Measurements from ENCODE around the gene PHF13.

PHF13 gene

DNA sequence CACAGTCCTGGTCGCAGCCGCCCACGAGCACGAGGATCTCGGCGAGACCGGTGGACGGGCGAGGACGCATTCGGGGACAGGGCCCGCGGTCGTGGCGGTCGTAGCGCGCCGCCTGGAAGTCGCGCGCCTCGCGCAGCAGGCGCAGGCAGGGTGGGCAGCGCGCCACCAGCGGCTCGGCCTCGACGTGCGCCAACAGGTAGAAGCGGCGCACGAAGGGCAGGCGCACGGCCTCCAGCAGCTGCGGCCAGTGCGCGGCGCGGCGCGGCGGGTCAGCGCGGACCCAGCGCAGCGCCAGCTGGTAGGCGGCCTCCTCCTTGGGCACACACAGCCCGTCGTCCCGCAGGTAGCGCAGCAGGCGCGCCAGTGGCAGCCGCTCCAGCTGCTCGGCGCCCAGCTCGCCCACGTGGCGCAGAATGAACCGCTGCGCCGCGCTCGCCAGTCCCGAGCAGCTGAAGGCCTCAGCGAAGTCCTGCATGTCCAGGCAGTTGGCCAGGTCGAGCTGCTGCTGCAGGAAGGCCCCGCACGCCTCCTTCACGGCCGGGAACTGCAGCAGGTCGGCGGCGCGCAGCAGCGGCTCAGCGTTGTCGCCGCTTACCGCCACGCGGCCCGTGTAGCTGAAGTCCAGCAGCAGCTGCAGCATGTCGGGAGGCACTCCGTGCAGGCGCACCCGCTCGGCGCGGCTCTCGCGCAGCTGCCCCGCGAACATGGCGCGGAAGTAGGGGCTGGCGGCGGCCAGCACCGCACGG, 11.4 kb upstream of the PHF13 start:
- DNase-seq (ENCODE audit: low read depth in 2 of 2), result no peak

DNA sequence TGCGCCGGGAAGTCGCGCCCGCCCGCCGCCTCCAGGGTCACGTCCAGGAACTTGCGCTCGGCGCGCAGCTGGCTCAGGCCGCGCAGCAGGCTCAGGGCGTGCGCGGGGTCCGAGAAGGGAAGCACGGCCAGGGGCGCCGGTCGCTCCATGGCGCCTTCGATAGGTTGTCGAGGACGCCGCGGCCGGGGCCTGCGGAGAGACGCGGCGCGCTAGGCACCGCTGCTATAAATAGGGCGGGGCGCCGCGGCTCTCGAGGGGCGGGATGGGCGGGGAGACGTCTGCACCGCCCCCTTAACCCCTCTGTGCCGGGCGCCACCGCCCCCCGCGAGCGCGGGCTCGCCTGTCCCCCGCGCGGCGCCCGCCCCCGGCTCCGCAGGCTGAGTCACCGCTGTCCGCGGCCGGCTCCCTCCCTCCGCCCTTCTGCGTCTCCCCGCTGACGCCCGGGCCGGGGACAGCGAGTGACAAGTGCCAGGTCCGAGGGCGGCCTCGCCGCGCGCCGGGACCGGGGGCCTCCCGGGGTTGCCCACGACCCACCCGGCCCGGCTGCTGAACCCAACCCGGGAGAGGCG, 10.8 kb upstream of the PHF13 start, which contains the start of gene KLHL21:
Gene KLHL21 (minus strand): TSS at position 201 of the 569 bp plus-strand sequence. CDS start 52 bp downstream, at position 149.
- peak; percentile 80 to 85 for DNase-seq (ENCODE audit: low read depth in 2 of 2)

DNA sequence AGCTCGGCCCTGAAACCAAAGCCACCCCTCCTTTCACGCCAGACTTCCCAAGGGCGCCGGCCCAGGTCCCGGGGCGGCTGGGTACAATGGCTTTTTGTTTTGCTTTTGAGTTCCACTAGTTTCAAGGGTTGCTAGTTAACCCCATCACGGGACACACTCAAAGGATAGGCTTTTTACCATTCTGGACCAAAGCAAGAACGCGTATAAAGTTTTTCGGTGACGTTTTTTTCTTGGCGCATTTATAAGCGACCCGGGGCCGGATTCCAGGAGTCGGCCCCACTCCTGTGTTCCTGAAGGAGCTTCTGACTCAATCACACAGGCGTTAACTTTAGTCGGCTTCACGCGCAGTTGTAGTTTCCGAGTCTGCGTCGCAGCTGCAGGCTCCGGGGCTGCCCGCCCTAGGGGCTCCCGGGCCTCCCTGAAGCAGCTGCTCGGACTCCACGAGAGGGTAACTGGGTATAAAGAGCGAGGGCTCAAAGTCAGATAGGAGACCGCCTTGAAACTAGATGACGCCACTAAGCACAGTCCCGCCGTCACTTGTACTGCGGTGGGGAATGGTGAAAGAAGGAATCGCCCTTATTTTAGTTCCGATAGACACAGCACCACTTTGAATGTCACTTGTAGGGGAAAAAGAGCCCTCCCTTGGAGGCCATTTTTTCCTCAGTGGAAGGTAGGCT, 10.2 kb upstream of the PHF13 start:
- DNase-seq (ENCODE audit: low read depth in 2 of 2), result peak in 1 of 2 donors; percentile 42

DNA sequence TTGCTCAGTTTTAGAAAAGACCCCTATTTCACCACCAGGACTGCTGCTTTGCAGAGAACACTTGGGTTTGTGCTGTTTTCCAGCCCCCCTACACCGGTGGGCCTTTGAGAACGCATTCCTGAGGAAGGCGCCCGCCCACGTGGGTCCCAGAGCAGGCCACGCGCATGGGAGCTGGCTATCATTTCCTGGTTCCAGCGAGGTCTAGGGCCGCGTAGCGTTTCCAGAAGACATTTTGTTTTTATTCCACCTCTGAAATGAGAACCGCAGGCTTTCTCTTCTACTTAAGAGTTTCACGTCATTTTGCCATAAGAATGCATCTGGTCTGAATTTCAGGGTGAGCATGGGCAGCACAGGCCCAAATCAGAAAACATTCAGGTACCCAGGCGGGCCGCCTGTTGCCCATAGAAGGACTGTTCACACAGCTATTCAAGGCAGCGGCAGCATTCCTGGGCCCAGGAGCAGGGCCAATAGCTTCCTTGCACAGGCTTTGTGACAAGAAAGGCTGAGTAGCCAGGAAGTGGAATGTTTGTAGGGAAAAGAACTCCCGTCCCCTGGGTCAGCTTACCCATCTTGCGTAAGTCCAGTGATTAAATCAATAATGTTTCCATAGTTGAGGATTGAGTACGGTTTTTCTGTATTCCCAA, 9.5 kb upstream of the PHF13 start:
- DNase-seq (ENCODE audit: low read depth in 2 of 2), result no peak

DNA sequence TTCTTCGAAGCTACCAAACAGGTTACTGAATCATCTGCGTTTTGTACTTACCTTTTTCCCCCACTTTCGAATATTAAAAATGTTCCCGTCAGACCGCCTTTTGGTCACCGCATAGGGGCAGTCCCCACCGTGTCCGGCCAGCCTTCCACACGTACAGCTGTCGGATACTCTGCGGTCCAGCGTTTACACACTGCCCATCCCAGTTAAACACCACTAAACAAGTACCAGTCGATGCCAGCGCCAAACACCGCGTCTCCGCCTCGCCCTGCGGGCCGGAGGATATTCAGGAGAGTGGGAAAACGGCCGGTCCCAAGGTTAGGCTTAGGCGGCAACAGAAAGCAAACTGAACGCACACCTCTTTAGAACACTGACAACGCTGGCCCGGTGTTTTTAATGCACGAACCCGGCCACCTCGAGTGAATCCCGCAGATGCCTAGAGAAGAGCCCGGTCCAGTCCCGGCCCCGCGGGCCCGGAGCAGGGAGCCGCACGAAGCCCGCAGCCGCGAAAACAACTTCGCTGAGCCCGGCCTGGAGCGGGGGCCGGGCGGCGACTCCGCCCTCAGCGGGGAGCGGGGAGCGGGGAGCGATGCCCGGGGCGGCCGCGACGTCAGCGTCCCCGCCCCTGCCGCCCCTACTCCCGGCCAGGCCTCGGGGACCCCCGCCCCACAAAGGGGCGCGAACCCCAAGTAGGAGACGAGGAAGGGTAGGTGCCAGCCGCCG, 730 bp upstream of the PHF13 start:
- no peak for DNase-seq (ENCODE audit: low read depth in 2 of 2)

DNA sequence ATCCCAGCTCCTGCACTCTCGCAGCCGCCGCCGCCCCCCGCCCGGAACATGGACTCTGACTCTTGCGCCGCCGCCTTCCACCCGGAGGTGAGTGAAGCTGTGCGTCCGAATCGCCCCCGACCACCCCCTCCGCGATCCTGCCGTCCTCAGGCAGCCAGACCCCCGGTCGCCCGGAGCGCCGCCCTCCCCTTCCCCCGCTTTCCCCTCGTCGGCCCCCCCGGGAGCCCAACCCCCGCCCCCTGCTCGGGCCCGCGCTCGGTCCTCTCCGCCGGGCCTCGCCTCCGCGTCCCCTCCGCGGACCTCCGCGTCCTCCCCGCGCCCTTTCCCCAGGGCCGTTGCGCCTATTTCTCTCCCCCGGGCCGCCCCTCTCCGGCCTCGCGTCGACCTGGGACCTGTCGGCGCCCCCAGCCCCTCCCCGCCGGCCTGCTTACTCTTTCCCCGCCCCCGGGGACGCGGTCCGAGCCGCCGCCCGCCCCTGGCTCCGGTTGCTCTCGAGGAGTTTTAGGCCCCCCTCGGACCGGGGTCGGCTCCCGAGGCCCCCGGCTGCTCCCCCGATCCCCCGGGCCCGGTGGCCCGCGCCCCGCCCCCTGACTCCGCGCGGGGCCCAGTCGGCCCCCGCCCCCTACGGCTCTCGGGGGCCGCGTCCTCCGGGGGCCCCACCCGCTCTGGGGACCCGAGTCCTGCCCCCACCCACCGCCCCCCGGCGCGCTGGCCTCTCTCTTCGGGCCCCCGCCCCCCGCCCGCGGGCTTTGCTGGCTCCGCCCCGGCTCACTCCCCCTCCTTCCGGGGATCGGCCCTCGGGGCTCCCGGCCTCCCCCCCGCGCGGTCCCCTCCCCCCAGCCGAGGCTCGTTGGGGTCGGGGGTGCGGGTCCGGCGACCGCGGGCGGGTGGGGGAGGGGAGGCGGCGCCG, 743 bp downstream of the PHF13 start:
- peak in 1 of 2 donors; percentile 64 for DNase-seq (ENCODE audit: low read depth in 2 of 2)

DNA sequence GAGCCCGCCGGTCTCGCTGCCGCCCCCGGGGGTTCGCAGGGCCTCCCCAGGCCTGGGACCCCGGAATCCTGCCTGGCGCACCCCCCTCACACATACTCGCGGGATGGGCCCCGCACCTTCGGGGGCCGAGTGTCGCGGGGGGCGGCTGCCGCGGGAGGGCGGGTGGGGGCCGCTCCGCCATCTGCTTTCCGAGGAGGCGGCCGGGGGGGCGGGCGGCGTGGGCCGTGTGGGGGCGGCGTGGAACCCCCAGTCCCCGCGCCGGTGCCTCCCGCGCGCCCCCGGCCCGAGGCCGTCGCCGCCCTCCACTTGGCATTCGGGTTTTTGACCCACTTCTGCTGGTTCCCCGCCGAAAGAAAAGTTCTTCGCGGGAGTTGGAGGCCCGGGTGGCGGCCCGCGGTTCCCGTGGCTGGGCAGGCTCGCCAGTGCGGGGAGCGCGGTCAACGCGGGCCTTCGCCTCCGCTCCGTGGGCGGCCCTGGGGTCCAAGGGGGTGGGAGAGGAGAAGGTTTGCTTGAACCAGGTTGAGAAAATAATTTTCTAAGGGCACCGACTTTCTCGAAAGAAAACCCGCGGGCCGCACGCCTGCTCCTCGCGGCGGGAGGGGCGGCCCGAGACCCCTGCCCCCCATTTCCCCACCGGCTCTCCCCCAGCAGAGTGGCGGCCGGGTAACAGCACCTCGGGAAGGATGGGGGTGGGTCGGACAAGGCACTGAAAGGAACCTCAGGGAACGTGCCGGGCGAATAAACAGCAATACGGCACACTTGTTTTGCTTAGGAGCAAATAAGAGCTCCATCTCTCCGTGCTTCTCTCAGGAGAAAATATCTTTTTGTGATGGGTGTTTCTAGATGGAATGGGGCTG, 1.6 kb downstream of the PHF13 start:
- no peak for DNase-seq (ENCODE audit: low read depth in 2 of 2)

DNA sequence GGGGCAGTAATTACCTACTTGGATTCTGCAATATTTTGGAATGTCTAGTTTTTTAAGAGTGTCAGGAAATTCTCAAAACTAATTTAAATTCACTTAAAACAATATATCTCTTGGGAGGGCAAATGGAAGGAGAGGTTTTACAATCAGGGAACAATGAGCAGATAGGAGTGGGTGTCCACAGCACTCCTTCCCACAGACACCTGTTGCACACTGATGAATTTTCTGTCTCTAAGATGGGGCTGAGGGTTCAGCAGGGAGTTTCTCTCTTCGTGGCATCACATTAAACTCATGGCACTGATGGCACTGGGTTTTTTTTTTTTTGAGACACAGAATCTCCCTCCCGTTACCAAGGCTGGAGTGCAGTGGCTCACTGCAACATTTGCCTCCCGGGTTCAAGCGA, 5.5 kb downstream of the PHF13 start:
- no peak for DNase-seq (ENCODE audit: low read depth in 2 of 2)

DNA sequence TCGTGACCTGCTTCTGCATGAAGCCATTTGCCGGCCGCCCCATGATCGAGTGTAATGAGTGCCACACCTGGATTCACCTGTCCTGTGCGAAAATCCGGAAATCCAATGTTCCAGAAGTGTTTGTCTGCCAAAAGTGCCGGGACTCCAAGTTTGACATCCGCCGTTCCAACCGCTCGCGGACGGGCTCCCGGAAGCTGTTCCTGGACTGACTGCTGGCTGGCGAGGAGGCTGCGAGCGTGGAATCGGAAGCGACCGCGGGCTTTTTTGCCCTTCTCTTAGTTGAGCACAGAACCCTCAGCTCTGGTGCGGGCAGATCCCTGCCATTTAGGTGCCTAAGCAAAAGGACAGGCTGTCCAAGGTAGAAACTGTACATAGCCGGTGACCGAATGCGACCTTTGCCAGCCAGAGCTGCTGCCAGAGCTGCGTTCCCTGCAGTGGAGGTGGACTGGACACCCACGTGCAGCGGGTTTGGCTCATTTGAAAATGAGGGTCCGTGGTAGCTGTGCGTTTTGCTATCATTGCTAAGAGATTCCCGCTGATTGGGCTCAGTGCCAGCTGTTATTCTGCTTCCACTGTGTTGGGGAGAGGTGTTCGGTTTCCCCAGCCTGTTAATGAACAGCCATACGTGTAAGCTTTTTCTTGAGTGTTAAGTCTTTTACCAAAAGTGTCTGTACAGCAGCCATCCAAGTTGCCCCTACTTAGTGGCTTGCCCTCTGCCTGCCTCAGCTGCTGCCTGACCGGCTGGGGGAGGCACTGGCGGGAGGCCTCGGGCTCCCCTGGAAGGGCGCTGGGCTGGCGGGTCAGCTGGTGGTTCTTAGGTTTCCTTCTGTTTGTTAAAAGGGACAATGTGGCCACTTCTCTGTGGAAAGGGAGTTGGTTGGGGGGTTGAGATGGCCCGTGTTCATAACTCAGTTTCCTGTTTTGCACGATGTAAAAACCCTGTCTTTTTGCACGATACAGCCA, 8.2 kb downstream of the PHF13 start:
- no peak for DNase-seq (ENCODE audit: low read depth in 2 of 2)

DNA sequence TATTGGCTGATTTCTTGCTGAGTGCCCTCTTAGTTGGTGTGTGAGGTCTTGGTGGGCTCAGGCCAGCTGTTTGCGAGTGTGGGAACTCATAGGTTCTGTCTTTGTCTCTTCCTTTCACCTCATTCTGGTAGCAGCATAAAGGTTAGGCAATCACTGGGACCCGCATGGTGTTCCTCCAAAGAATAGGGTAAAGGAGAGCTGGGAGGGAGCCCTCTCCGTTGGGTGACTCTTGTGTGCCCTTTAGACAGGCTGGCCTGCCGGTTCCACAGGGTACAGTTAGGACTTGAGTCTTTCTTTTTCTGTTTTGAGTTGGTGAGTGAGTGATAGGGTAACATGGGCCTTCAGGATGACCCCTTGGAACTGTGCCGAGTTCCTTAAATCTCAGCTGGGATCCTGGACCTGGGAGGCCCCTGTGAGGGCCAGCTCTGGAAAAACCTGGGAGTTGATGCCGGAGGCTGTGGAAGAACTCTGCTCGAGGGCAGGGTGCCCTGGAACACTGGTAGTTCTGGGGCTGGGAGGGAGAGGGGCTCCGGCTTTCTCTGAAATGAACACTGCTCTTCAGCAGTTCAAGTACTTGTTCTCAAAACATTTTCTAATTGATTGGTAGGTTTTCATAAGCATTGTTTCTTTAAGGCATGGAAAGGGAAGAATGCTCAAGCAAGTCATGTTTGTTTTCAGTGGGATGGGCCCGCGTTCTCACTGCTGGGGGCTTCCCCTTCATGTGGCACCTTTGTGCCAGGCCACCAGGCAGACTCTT, 9.0 kb downstream of the PHF13 start:
- no peak for DNase-seq (ENCODE audit: low read depth in 2 of 2)

DNA sequence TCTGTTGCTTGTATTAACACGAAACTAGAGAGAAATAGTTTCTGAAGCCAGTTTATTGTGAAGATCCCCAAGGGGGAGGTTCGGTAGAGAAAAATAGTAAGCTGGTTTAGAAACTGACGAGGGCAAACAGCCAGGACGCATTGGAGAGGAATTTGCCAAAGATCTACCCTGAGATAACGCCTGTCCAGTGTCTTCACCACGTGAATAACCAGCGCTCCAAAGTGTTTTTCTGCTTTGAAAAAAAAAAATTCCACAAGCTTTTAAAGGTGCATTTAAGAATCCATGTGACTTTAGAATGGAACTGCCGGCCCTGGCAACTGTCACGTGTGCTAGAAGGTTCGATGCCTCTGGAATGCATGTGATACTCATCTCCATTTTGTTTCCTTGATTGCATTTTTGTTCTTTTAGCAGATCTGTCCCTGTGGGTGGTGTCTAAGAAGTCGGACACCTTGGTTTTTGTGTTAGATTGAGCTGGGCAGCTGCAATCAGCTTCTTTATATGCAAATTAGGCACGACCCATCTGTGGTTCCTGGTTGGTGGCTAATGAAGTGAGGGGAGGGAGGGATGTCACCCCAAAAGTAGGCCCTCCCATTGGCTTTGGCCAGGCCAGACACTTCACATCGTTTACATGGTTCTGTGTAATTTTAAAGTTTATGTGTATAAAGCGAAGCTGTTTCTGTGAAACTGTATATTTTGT, 9.9 kb downstream of the PHF13 start:
- DNase-seq (ENCODE audit: low read depth in 2 of 2), result no peak

DNA sequence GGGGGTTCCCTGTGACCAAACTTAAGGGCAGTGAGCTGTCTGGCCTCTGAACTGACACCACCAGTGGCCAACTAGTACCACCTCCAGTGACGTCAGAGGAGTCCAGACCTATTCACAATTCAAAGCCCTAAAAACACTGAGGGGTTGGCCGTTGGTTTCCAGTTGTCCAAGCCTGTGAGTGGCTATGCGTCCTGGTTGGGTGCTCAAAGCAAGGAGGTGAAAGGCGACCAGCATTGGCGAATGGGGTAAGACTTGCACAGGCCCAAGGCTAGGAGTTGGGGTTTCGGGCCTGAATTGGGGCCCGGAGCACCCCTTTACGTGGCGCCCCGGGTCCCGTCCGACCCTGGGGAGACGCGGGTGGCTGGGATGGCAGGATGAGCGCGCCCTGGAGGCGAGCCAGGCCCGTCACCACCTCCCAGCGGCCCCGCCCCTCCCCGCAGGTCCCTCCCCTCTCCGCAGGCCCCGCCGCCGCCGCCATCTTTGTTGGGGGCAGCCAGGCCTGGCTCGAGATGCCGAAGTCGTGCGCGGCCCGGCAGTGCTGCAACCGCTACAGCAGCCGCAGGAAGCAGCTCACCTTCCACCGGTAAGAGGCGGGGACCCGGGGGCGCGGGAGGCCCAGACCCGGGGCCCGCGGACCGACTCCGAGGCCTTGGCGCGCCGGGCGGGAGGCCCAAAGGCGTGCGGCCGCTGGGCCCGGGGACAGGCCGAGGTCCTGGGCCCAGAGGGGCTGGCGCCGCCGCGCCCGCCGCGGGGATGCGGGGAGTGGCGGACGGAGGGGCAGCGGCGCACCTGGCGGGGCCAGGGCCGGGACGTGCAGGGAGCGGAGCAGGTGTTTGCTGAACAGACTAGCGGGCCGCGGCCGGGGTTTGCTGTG, 11.4 kb downstream of the PHF13 start, which contains the start of gene THAP3:
Gene THAP3 (plus strand): TSS at position 159 of the 874 bp plus-strand sequence. CDS start 351 bp downstream, at position 510.
- DNase-seq (ENCODE audit: low read depth in 2 of 2), result peak; percentile 84 to 92

DNA sequence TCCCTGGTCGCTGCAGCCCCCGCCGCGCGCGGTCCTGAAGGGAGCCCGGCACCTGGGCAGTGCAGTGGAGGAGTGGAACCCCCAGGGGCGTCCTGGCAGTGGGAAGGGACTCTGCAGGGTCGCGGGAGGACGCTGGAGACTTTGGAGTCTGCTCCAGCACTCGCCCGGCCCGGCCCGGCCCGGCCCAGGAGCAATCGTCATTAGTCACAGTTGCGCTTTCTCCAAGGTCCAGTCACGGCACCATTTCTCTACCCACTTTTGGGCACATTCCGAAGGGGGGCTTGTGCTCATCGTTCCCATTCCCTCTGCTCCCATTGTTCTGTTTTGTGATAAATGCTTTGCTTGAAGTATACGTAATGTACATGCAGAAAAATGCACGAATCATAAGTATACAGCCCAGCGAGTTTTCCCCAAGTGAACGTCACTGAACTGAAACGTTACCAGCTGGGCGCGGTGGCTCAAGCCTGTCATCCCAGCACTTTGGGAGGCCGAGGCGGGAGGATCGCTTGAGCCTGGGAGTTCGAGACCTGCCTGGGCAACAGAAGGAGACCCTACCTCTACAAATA, 12.1 kb downstream of the PHF13 start:
- no peak for DNase-seq (ENCODE audit: low read depth in 2 of 2)

DNA sequence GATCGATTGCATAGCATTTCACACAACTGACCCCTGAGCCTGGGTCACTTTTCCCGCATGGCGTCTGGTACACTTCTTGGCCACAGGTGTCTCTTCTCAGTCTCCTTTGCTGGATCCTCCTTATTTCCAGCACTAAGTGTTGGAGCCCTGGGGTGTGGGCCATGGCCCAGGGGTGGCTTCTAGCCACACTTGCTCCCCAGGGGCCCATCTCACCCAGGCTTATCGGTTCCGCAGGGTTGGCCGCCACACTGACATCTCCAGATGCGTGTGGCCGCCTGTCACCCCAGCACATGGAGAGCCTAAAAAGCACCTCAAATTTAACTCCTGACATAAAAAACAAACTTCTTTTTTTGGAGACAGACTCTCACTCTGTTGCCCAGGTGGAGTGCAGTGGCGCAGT, 13.5 kb downstream of the PHF13 start:
- DNase-seq (ENCODE audit: low read depth in 2 of 2), result no peak

DNA sequence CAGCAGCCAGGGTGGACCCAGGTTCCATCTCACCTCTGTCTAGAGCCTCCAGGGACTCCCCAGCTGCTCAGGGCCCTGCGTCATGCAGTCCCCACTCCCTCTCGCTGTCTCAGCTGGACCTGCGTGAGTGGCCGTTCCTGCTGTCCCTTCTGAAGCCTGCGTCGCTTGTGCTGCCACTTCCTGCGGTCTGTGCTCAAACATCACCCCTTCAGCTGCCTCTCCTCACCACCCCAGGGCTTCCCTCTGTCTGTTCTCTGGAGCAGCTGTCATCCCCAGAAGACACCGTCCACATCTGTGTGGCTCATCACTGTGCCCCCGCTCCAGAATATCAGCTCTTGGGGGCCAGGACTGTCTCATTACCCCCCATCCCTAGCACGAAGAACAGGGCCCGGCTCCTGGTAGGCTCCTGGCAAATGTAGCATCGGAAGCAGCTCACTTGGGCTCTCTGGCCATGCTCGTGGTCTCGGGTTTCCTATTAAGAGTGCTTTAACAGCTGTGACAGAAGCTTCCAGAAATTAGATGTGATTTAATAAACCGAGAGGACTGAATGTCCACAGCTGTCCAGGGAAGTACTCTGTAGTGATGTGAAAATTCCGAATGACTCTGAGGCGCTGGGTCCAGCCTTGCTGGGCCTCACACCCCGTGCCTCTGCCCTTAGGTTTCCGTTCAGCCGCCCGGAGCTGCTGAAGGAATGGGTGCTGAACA, 14.5 kb downstream of the PHF13 start:
- no peak for DNase-seq (ENCODE audit: low read depth in 2 of 2)

All from stimulated activated CD4-positive, alpha-beta T cell treated with anti-CD3 and anti-CD28 coated beads, Interleukin-1b, Interleukin-23, amount 100 ng/mL, for 4 hours (primary cell).